Muscle layer of colon (tissue), 2 donors: Measurements from ENCODE around the gene TMEM50B.

ENCODE experiments used
- H3K27ac ChIP-seq: one replicate; pipeline ENCODE4 v1.7.0; 2013; ENCODE audit warnings: low read depth, mild to moderate bottlenecking, low read length, moderate library complexity
- H3K27me3 ChIP-seq, 2 donors: one replicate each; pipeline ENCODE4 v1.7.0; 2013; ENCODE audit warnings: low read length in 2 of 2, mild to moderate bottlenecking in 2 of 2; ENCODE audit not compliant: insufficient read depth in 2 of 2, control insufficient read depth in 1 of 2
- H3K36me3 ChIP-seq: one replicate; pipeline ENCODE4 v1.7.0; 2013; ENCODE audit warnings: mild to moderate bottlenecking, low read length; ENCODE audit not compliant: insufficient read depth
- H3K4me1 ChIP-seq: one replicate; pipeline ENCODE4 v1.7.0; 2013; ENCODE audit warnings: mild to moderate bottlenecking, low read length; ENCODE audit not compliant: insufficient read depth
- H3K4me3 ChIP-seq, 2 donors: one replicate each; pipeline ENCODE4 v1.7.0; 2013; ENCODE audit warnings: low read length in 2 of 2, low read depth in 1 of 2, mild to moderate bottlenecking in 1 of 2, moderate library complexity in 1 of 2
- H3K9ac ChIP-seq: one replicate; pipeline ENCODE4 v1.7.0; 2013; ENCODE audit warnings: low read length
- H3K9me3 ChIP-seq: one replicate; pipeline ENCODE4 v1.7.0; 2013; ENCODE audit warnings: mild to moderate bottlenecking, low read length
- donor health status: abdominal sarcoma.
- donor health status: Adenocarcinoma of cecum.

Gene TMEM50B

DNA sequence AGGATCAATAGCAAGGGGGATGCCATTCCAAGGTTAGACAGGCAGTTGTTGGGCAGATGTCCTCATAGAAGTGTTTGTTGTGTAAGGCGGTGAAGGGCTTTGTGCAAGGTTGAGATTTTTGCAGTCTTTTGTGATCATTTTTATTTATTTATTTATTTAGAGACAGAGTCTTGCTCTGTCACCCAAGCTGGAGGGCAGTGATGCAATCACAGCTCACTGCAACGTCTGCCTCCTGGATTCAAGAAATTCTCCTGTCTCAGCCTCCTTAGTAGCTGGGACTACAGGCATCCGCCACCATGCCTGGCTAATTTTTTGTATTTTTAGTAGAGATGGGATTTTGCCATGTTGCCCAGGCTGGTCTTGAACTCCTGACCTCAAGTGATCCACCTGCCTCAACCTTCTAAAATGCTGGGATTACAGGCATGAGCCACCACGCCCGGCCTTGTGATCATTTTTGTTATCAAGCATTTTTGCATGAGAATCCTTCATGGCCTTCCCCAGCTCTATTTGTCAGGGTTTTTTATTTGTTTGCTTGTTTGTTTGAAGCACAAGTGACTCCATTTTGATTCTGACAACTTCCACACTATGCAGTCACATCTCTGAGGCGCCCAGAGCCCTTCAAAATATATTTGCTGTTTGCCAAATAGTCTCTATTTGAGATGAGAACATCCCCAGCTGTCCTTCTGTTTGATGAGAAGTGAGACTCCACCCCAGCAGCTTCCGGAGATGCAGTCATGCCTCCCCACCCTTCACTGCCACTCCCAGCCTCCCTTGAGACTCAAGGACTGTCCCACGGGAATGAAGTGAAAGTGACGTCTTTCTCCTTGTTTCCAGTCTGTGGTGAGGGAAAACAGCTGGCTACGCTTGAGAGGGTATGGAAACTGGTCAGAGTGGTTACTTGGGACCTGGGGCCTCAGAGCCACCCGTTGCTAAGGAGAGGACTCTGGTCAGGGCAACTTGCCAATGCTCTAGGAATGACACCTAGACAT, 38.0 kb downstream of the TMEM50B start:
- H3K9ac ChIP-seq: no peak overlapping the region

DNA sequence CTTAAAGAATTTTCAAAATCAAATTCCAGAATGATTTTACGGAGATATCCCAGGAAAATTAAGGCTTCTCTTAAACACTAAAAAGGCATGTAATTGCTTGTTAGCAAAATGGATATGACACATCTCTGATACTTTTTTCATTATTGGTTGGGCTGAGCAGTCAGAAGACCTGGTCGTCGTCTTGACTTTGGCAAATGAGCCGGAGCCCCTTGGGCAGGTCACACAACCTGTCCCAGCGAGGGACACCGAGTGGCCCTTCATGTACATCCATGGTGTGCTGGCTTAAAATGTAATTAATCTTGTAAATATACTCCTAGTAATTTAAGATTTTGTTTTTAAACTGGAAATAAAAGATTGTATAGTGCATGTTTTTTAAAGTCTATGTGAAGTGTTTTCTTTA, 42.6 kb downstream of the TMEM50B start:
- Histone ChIP-seq H3K27ac (no peak overlapping the region), H3K9me3 (no peaks in the 10 kb centered on the region), H3K4me3 (no peak overlapping the region), H3K36me3 (peaks cover 48% of the 10 kb centered on the region), H3K27me3 (no peaks in the 10 kb centered on the region), H3K9ac (no peak overlapping the region), H3K4me1 (peaks cover 5% of the 10 kb centered on the region)

More for the DNA sequence above, 38.0 kb downstream of the TMEM50B start:
- Histone ChIP-seq H3K36me3 (peaks cover 20% of the 10 kb centered on the region), H3K9me3 (no peaks in the 10 kb centered on the region), H3K4me3 (no peak overlapping the region), H3K27ac (no peak overlapping the region), H3K27me3 (no peaks in the 10 kb centered on the region), H3K4me1 (no peaks in the 10 kb centered on the region)

DNA sequence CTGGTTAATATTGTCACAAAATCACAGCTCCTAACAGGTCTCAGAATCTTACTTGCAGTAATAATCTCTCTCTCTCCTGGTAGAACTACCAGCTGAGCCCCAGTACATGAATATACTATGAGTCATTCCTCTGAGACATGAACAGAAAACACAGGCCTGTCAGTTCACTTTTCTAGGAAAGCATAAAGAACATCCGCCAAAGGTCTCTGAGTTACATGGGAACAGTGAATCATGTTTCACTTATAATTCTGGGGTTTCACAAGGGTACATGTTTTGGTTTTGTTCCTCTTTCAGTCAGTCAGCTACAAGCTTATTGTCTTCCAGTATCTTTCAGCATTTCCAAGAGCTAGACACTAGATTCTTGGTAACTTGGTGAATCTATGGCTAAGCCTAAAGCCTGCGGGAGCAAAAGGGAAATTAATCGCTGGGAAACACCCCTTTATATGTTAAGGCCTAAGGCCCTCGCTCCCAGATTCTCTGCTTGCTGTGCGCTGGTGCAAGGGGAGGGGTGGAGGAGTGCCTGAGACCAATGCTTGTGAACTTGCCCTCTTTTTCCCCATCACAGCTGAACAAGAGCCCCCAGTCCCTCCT, 44.9 kb downstream of the TMEM50B start:
- H3K27me3 ChIP-seq: no peaks in the 10 kb centered on the region
- peaks cover 56% of the 10 kb centered on the region for H3K36me3 ChIP-seq
- no peaks in the 10 kb centered on the region for H3K9me3 ChIP-seq
- no peak overlapping the region for H3K4me3 ChIP-seq
- peak overlapping the region; percentile 44 for H3K27ac ChIP-seq
- H3K4me1 ChIP-seq: peaks cover 5% of the 10 kb centered on the region
- H3K9ac ChIP-seq: no peak overlapping the region

DNA sequence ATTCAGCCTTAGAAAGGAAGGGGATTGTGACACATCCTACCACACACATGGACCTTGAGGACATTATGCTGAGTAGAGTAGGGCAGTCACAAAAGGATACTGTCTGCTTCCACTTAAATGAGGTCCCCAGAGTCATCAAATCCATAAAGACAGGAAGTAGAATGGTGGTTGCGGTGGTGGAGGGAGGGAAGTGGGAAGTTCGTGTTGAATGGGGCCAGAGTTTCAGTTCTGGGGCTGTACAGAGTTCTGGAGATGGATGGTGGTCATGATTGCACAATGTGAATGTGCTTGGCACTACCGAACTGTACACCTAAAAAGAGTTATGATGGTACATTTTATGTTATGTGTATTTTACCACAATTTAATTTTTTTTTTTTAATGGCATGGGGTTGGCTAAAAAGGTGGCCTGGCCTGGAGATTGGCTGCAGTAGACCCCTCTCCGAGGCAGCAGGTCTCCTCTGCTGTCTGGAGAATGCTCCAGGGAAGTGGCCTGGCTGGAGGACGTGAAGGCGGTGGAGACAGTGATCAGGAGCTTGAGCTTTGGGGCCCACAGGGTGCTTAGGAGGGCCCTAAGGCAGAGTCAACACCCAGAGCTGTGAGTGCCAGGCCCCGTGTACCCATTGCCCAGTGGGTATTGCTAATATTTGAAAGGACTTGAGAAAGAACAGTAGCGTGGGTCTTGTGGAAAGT, 46.2 kb downstream of the TMEM50B start:
- Histone ChIP-seq H3K4me3 (no peak overlapping the region), H3K27me3 (no peaks in the 10 kb centered on the region), H3K9me3 (no peaks in the 10 kb centered on the region), H3K4me1 (peaks cover 12% of the 10 kb centered on the region), H3K9ac (no peak overlapping the region), H3K27ac (no peak overlapping the region), H3K36me3 (peaks cover 63% of the 10 kb centered on the region)

DNA sequence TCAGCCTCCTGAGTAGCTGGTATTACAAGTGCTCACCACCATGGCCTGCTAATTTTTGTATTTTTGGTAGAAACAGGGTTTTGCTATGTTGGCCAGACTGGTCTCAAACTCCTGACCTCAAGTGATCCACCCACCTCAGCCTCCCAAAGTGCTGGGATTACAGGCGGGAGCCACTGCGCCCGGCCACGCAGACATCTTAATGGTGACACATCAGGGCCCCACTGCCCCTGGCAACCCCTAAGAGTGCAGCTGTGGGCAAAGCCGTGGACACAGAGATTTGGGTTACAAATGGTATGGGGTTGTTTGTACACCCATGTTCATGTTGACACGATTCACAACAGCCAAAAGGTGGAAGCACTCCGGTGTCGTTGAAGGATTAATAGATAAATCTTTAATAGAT, 46.8 kb downstream of the TMEM50B start:
- H3K36me3 ChIP-seq: peaks cover 63% of the 10 kb centered on the region
- H3K4me3 ChIP-seq: no peak overlapping the region
- no peaks in the 10 kb centered on the region for H3K27me3 ChIP-seq
- no peaks in the 10 kb centered on the region for H3K9me3 ChIP-seq
- H3K9ac ChIP-seq: no peak overlapping the region
- H3K27ac ChIP-seq: no peak overlapping the region
- H3K4me1 ChIP-seq: peaks cover 12% of the 10 kb centered on the region

DNA sequence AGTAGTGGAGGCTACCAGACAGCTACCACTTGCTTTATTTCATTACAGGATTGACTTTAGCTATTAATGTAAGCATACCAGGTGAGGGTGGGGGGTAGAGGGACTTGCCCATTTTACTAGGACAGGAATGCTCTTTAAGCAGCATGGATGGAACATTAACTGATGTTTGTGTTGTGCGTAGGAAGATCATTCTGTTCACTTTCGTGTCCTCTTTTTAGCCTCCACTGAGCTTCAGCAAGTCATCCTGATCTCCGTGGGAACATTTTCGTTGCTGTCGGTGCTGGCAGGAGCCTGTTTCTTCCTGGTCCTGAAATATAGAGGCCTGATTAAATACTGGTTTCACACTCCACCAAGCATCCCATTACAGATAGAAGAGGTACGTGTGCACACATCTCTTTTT, 47.3 kb downstream of the TMEM50B start:
- Histone ChIP-seq H3K36me3 (peaks cover 63% of the 10 kb centered on the region), H3K9me3 (no peaks in the 10 kb centered on the region)

DNA sequence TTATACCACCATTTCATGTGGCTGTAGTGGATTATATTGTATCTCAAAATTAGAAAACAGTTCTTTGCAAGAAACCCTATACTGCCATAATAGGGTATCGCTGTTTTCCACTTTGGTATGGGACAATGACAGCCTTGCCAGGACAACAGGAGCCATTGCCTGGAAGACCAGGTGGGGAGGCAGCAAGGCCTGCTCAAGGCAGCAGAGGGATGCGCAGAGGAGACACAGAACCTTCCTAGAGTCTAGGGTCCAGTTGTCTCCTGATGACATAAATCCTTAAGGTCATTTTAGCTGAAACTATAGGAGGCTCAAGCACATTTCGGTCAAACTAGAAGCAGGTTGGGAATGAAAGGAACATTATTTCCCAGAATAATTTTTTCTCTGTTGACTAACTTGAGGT, 48.9 kb downstream of the TMEM50B start:
- Histone ChIP-seq H3K9ac (no peak overlapping the region), H3K9me3 (no peaks in the 10 kb centered on the region), H3K36me3 (peaks cover 63% of the 10 kb centered on the region), H3K4me1 (peaks cover 12% of the 10 kb centered on the region), H3K27ac (no peak overlapping the region), H3K4me3 (no peak overlapping the region), H3K27me3 (no peaks in the 10 kb centered on the region)

More for the DNA sequence above, 47.3 kb downstream of the TMEM50B start:
- Histone ChIP-seq H3K27ac (no peak overlapping the region), H3K4me1 (peaks cover 12% of the 10 kb centered on the region), H3K27me3 (no peaks in the 10 kb centered on the region), H3K9ac (no peak overlapping the region), H3K4me3 (no peak overlapping the region)

DNA sequence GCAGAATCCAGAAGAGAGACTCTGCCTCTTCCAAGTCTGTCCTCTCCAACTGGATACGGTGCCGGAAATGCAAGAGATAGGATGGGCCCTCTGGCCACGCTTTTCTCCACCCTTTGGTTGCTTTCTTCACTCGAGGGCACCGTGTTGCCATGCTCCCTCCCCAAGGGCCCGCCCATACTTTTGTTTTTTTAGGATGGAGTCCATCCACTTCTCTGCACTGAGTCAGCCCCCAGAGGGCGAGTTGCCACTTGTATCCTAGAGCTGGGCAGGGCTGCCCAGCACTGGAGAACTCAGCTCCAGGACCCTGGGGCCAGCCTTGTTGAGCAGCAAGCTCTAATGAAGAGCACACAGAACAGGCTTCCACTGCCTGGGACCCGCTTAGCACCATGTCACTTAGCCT, 51.1 kb downstream of the TMEM50B start:
- H3K36me3 ChIP-seq: peaks cover 73% of the 10 kb centered on the region
- no peak overlapping the region for H3K4me3 ChIP-seq
- H3K27ac ChIP-seq: no peak overlapping the region
- H3K27me3 ChIP-seq: no peaks in the 10 kb centered on the region
- no peaks in the 10 kb centered on the region for H3K9me3 ChIP-seq
- H3K9ac ChIP-seq: no peak overlapping the region
- H3K4me1 ChIP-seq: peaks cover 6% of the 10 kb centered on the region

DNA sequence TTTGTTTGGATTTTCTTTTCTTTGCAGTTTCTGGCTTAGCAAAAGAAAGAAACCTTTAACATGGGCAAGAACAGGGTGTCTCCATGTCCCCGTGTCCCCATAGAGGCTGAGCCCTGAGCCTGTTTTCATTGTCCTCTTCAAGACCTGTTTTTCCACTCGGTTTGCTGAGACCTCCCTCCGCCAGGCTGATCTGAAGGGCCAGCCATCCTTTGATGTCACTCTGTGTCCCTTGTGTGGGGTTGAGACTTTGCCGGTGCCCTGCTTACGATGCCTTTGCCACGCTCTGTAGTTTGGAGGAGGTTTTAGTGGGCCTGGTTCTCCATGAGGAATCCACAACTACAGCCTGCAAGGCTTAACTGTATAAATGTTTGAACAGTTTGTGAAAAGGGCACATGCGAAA, 52.7 kb downstream of the TMEM50B start:
- Histone ChIP-seq H3K36me3 (peaks cover 60% of the 10 kb centered on the region), H3K27ac (no peak overlapping the region), H3K4me3 (no peak overlapping the region), H3K27me3 (no peaks in the 10 kb centered on the region), H3K9ac (no peak overlapping the region), H3K4me1 (peaks cover 6% of the 10 kb centered on the region), H3K9me3 (no peaks in the 10 kb centered on the region)

DNA sequence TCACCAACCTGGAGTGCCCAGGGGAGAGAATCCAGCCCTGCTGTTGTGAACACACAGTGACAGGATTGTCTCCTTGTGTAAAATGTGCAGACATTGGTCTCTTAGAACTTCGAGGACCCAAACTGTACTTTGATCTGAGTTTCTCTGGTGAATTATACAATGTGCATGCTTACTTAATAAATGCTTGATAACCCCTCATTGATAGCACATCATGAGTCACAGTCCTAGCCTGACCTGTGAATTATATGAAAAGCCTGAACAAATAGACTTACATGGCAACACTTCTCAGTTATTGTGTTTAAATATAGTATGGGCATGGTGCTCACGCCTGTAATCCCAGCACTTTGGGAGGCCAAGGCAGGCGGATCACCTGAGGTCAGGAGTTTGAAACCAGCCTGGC, 53.9 kb downstream of the TMEM50B start:
- no peak overlapping the region for H3K4me3 ChIP-seq
- peaks cover 62% of the 10 kb centered on the region for H3K36me3 ChIP-seq
- H3K27me3 ChIP-seq: no peaks in the 10 kb centered on the region
- no peaks in the 10 kb centered on the region for H3K9me3 ChIP-seq
- H3K9ac ChIP-seq: no peak overlapping the region
- H3K4me1 ChIP-seq: peaks cover 6% of the 10 kb centered on the region
- no peak overlapping the region for H3K27ac ChIP-seq

DNA sequence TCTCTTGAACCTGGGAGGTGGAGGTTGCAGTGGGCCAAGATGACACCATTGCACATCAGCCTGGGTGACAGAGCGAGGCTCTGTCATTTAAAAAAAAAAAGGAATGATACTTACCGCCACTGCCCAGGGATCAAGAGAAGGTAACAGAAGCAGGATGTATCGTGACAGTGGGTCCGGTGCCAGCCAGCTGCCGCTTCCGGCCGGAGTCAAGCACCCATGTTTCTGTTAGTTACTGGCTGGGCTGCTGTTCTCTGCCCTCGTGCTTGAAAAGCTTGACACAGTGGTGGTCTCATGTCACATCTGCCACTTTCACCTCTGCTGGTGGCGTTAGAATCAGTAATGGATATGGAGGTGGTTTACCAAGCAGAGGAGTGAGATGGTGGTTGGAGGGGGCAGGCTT, 55.6 kb downstream of the TMEM50B start:
- H3K27ac ChIP-seq: no peak overlapping the region
- H3K4me1 ChIP-seq: peaks cover 2% of the 10 kb centered on the region
- no peak overlapping the region for H3K9ac ChIP-seq
- H3K36me3 ChIP-seq: peaks cover 56% of the 10 kb centered on the region
- H3K9me3 ChIP-seq: no peaks in the 10 kb centered on the region
- H3K4me3 ChIP-seq: no peak overlapping the region
- no peaks in the 10 kb centered on the region for H3K27me3 ChIP-seq
